Activated CD4-positive, alpha-beta memory T cell treated with anti-CD3 and anti-CD28 coated beads for 36 hours (primary cell): ENCODE data around the gene CCDC187. TPM values are rescaled to one million over a fixed set of nuclear protein-coding genes. Genes with fewer than 3 reads are reported as not detected.
"Not testable (repeated sequence)": the region's sequence is repeated elsewhere in the genome, so short reads cannot be mapped to it uniquely, and the experiment has no call there.

Source experiments
- CTCF ChIA-PET: fragments of 350-600 bp; sonication (Branson Sonifier 250); formaldehyde crosslinking; loops from one replicate; lab custom pipeline; 2021; ENCODE audit warnings: antibody characterized with exemption, inconsistent platforms; lab: Charles Lee
- POLR2A ChIA-PET: fragments of 350-600 bp; sonication (Branson Sonifier 250); formaldehyde crosslinking; loops from one replicate; lab custom pipeline; 2021; ENCODE audit warnings: antibody characterized with exemption; lab: Charles Lee
- DNase-seq: peaks from one replicate; pipeline ENCODE4 v3.0.0-alpha.2; 2020
- H3K27ac Mint-ChIP-seq: one replicate; pipeline ENCODE4 v1.8.0; 2021; ENCODE audit warnings: mixed read lengths
- H3K27me3 Mint-ChIP-seq: one replicate; pipeline ENCODE4 v1.8.0; 2021; ENCODE audit warnings: mixed read lengths
- H3K36me3 Mint-ChIP-seq: one replicate; pipeline ENCODE4 v1.8.0; 2021; ENCODE audit warnings: mixed read lengths
- H3K4me1 Mint-ChIP-seq: one replicate; pipeline ENCODE4 v1.8.0; 2021; ENCODE audit warnings: low read depth, mixed read lengths
- H3K4me3 Mint-ChIP-seq: one replicate; pipeline ENCODE4 v1.8.0; 2021; ENCODE audit warnings: mild to moderate bottlenecking, mixed read lengths
- H3K9me3 Mint-ChIP-seq: one replicate; pipeline ENCODE4 v1.8.0; 2021; ENCODE audit warnings: mixed read lengths
- intact Hi-C: fragments of 100-400 bp; cut with micrococcal nuclease; formaldehyde crosslinking; loops from one replicate; pipeline ENCODE4 v1.15.1; 2023
- total RNA-seq, 2 experiments: library from RNA; stranded (reverse); gene quantifications; one replicate each; pipeline ENCODE4 v1.2.3, GENCODE V29; 2021

The CCDC187 gene
- total RNA-seq, 2 experiments from 2014 or later = not detected

DNA sequence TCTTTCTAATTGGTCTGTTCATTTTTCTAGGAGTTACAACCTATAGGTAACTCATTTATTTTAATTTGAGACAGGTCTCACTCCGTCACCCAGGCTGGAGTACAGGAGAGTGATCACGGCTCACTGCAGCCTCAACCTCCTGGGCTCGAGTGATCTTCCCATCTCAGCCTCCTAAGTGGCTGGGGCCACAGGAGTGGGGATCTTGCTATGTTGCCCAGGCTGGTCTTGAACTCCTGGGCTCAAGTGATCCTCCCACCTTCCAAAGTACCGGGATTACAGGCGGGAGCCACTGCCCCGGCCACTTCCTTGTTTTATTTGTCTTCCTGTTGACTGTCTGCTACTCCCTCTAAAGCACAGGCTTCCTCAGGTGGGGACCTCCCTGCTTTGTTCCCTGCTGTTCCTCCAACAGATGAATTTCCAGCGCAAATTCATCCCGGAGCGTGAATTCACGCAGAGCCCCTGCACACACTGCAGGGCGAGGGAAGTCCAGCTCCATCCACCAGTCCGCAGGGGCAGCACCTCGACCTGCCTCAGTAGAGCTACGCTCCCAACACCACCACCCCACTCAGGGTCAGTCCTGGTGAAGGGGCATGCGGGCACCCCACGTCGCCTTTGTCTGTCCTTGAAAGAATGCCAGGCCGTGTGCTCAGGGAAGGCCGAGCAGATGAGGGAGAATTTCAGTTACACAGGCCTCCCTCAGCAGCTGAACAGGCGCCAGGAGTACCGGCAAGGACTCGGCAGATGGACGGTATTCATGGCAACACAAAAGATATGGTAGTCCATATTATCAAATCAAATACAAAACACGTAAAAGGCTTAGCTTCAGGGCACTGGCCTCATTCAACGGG is 64.5 kb downstream of the CCDC187 start:
- POLR2A ChIA-PET = no interaction called here
- no peak for DNase-seq
- Mint-ChIP-seq H3K9me3 (no peaks in the 10 kb centered on the region), H3K36me3 (peaks cover 13% of the 10 kb centered on the region), H3K27ac (no peak overlapping the region), H3K4me1 (peaks cover 23% of the 10 kb centered on the region), H3K4me3 (no peak overlapping the region), H3K27me3 (no peaks in the 10 kb centered on the region)
- CTCF ChIA-PET = interaction anchor here (1.0 kb wide), 1 partner anchor 14 kb away, joined by 3 read pairs; no protein-coding TSS in a partner anchor
- intact Hi-C loops = no loop called here

DNA sequence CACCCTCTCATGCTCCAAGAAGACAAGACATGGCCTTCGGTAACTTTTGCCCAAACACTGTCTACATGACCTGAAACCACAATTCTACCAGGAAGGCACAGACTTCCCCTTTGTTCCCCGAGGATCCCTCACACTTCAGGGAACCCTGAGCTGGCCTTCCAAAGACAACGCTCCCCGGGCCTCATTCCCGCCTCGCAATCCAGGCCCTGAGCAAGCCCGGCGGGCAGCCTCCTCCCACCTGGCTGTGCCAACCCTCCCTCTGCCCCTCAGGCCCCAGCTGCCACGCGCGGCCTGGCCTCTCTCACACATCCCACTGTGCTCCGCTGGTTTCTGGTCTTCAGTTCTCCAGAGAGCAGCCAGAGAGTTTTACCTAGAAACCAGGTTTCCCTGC is 65.6 kb downstream of the CCDC187 start:
- Mint-ChIP-seq H3K27ac (no peak overlapping the region), H3K4me1 (peaks cover 17% of the 10 kb centered on the region), H3K9me3 (no peaks in the 10 kb centered on the region), H3K4me3 (no peak overlapping the region), H3K36me3 (peaks cover 13% of the 10 kb centered on the region), H3K27me3 (no peaks in the 10 kb centered on the region)
- intact Hi-C loops = no loop called here
- POLR2A ChIA-PET = no interaction called here
- no peak for DNase-seq
- CTCF ChIA-PET = no interaction called here

DNA sequence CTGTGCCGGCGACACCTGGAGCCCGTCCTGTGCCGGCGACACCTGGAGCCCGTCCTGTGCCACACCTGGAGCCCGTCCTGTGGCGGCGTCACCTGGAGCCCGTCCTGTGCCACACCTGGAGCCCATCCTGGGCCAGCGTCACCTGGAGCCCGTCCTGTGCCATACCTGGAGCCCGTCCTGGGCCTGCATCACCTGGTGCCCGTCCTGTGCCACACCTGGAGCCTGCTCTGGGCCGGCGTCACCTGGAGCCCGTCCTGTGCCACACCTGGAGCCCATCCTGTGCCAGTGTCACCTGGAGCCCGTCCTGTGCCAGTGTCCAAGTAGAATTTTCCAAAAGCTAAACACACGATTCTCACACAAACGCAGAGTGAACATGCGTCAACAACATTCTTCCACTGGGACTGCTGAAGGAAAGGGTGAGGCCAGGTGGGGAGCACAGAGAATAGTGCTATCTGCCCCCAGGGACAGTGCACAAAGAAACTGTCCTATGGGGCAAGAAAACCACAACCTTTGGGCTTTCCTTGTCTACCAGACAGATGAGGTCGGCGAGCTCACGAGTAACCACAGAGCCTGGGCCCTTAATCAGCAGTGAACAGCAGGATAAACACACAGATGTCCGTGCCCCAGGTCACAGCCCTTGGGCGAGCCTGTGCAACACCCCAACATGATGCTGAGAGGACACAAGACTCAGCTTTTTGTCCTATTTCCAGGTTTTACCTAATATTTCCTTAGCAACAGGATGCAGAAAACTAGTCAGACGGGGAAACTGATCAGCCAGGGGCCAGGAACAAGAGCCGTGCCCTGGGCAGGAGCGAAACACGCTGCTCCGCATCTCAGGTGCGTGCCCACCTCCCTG is 66.2 kb downstream of the CCDC187 start:
- intact Hi-C loops = no loop called here
- Mint-ChIP-seq H3K4me1 (peaks cover 13% of the 10 kb centered on the region), H3K36me3 (peaks cover 13% of the 10 kb centered on the region), H3K27me3 (no peaks in the 10 kb centered on the region), H3K9me3 (no peaks in the 10 kb centered on the region), H3K4me3 (no peak overlapping the region), H3K27ac (no peak overlapping the region)
- ChIA-PET CTCF (no interaction called here), POLR2A (no interaction called here)
- no peak for DNase-seq

DNA sequence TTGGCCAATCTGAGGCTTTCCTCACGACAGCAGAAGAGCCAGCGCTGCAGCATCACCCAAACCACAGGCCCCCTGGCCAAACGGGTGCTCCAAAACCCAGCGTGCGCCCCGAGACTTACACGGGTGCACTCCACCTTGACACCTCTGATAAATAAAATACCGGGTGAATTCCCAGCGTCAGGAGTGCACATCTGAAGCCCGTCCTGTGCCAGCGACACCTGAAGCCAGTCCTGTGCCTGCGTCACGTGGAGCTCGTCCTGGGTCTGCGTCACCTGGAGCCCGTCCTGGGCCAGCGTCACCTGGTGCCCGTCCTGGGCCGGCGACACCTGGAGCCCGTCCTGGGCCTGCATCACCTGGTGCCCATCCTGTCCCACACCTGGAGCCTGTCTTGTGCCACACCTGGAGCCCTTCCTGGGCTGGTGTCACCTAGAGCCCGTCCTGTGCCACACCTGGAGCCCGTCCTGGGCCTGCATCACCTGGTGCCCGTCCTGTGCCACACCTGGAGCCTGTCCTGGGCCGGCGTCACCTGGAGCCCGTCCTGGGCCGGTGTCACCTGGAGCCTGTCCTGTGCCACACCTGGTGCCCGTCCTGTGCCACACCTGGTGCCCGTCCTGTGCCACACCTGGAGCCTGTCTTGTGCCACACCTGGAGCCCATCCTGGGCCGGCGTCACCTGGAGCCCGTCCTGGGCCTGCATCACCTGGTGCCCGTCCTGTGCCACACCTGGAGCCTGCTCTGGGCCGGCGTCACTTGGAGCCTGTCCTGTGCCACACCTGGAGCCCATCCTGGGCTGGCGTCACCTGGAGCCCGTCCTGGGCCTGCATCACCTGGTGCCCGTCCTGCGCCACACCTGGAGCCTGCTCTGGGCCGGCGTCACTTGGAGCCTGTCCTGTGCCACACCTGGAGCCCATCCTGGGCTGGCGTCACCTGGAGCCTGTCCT is 67.2 kb downstream of the CCDC187 start:
- POLR2A ChIA-PET, intact Hi-C loops, DNase-seq, H3K4me3 Mint-ChIP-seq, H3K27me3 Mint-ChIP-seq, H3K27ac Mint-ChIP-seq, H3K9me3 Mint-ChIP-seq, CTCF ChIA-PET: not testable (repeated sequence)
- Mint-ChIP-seq H3K4me1 (peaks cover 14% of the 10 kb centered on the region), H3K36me3 (peaks cover 19% of the 10 kb centered on the region)

DNA sequence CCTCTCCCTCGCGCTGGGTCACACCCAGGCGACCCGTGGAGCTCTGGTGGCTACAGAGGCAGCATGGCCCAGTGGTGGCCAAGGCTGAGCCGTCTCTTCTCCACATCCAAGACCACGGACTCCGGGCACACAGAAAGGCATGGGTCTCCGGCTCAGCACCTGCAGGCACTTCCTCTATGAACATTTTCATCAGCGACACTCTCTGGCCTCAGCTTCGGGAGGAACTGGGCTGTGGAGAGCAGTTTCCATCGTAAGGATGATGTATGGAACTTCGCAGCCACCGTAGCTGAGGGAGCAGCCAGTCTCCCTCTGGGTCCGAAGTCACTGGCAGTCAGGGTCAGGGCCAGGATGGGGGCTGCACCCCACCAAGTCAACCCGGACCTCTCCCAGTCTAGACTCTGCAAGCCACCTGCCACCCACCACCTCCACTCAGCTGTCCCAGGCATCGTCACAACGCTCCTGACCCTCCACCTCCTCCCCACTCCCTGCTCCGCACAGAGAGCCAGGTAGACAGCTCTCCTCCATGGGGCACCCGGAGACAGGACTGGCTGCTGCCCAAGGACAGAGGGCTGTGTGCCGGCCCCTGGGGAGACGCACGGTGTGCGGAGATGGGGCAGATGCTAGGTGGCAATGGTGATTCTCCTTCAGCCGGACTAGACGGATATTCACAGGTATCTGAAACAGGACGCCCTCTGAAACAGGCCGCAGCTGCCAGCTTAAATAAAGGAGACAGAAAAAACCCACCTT is 68.0 kb downstream of the CCDC187 start:
- no peaks in the 10 kb centered on the region for H3K27me3 Mint-ChIP-seq
- no peak overlapping the region for H3K27ac Mint-ChIP-seq
- ChIA-PET POLR2A (no interaction called here), CTCF (interaction anchor here (0.6 kb wide), 1 partner anchor 10 kb away, joined by 6 read pairs; no protein-coding TSS in a partner anchor)
- intact Hi-C loops = no loop called here
- no peaks in the 10 kb centered on the region for H3K9me3 Mint-ChIP-seq
- DNase-seq = no peak
- H3K4me3 Mint-ChIP-seq = no peak overlapping the region
- H3K36me3 Mint-ChIP-seq = peaks cover 19% of the 10 kb centered on the region
- H3K4me1 Mint-ChIP-seq = peaks cover 18% of the 10 kb centered on the region

DNA sequence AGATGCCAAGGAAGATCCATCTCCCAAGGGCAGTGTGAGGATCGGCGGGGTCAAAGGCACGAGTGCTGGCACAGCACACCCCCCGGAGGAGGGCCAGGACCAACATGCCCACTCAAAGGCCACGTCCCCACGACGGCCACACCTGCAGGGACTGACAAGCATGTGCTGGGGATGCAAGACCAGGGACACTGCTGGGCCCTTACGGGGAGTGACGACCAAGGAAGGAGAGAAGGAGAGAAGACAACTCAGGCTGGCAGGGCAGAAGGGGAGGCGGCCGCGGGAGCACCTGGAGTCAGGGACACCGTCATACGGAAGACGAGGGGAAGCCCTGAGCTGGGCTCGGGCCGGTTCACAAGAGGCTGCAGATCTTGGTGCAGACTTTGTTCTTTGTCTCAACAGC is 68.7 kb downstream of the CCDC187 start:
- Mint-ChIP-seq H3K4me3 (no peak overlapping the region), H3K36me3 (peaks cover 19% of the 10 kb centered on the region), H3K4me1 (peaks cover 20% of the 10 kb centered on the region), H3K9me3 (no peaks in the 10 kb centered on the region), H3K27me3 (no peaks in the 10 kb centered on the region), H3K27ac (no peak overlapping the region)
- POLR2A ChIA-PET = no interaction called here
- intact Hi-C loops = no loop called here
- CTCF ChIA-PET = no interaction called here
- no peak for DNase-seq

DNA sequence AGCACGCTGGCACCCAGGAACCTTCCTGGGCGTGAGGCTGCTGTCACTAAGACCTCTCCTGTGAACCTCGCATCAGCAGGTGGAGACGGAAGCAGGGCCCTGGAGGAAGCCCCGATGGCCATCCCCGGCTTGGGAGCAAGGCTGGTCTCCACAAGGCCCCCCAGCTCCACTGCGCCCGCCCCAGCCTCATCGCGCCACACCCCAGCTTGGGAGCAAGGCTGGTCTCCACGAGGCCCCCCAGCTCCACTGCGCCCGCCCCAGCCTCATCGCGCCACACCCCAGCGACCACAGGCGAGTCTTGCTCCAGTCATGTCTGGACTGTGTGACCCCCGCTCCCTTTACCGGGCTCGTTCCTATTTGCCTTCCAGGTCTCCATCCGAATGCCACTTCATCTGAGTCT is 69.3 kb downstream of the CCDC187 start:
- DNase-seq = no peak
- ChIA-PET POLR2A (no interaction called here), CTCF (no interaction called here)
- peaks cover 19% of the 10 kb centered on the region for H3K36me3 Mint-ChIP-seq
- H3K9me3 Mint-ChIP-seq = no peaks in the 10 kb centered on the region
- H3K27ac Mint-ChIP-seq = no peak overlapping the region
- H3K27me3 Mint-ChIP-seq = no peaks in the 10 kb centered on the region
- H3K4me3 Mint-ChIP-seq = no peak overlapping the region
- intact Hi-C loops = no loop called here
- H3K4me1 Mint-ChIP-seq = peaks cover 22% of the 10 kb centered on the region

DNA sequence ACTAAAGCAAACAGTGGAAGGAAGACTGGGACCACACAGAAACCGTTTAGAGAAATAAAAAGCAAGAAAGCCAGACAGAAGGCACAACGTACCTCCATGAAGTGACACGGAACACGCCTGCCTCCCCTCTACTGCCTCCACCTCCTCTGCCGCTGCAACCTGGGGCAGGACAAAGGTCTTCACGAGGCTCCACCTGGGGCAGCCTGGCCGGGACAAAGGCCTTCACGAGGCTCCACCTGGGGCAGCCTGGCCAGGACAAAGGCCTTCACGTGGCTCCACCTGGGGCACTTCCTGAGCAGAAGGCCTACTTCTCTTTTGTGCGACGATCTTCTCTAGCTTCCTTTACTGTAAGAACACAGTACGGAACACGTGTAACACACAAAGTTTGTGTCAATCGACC is 70.0 kb downstream of the CCDC187 start:
- intact Hi-C loops = no loop called here
- CTCF ChIA-PET = no interaction called here
- Mint-ChIP-seq H3K4me3 (no peak overlapping the region), H3K9me3 (no peaks in the 10 kb centered on the region), H3K27me3 (no peaks in the 10 kb centered on the region), H3K36me3 (peaks cover 19% of the 10 kb centered on the region), H3K27ac (no peak overlapping the region), H3K4me1 (peaks cover 22% of the 10 kb centered on the region)
- DNase-seq = no peak
- POLR2A ChIA-PET = no interaction called here

DNA sequence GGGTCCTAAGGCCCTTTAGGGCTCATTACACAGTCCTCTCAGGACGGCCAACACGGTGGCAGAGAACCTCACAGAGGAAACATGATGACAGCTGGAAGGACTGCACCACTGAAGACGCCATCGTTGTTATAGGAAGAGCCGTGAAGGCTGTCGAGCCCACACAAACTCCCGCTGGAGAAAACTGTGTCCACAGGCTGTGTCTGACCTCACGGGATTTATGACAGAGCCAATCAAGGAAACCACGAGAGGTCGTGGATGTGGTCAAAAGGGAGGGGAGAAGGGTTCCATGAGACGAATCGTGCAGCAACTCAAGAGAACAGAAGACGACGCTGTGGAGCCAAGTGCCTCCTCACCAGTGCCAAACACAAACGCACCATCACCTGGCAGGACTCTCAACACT is 70.5 kb downstream of the CCDC187 start:
- H3K27me3 Mint-ChIP-seq = no peaks in the 10 kb centered on the region
- POLR2A ChIA-PET = no interaction called here
- CTCF ChIA-PET = no interaction called here
- H3K4me3 Mint-ChIP-seq = no peak overlapping the region
- DNase-seq = no peak
- intact Hi-C loops = no loop called here
- H3K9me3 Mint-ChIP-seq = no peaks in the 10 kb centered on the region
- peaks cover 19% of the 10 kb centered on the region for H3K36me3 Mint-ChIP-seq
- peaks cover 26% of the 10 kb centered on the region for H3K4me1 Mint-ChIP-seq
- no peak overlapping the region for H3K27ac Mint-ChIP-seq

DNA sequence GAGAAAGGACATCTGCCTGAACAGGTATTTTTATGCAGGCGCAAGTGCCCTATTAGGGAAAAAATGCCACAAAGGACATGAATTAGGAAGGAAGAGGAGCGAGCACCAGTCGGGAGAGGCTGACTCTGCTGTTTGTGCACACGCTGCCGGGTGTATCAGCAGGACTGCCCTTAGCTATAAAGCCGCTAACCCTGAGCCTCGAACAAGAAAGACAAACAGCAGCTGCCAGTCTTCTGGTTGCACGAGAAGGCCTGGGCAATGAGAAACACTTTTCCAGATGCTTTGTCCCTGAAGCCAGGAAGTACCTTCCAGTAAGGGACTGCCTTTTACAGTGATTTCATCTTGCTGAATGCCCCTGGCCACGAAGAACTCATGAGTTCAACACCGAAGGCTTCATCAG is 70.9 kb downstream of the CCDC187 start:
- no peak for DNase-seq
- intact Hi-C loops = loop anchor here (1.0 kb wide), 1 partner anchor 11 kb away; no protein-coding TSS in a partner anchor
- no peaks in the 10 kb centered on the region for H3K27me3 Mint-ChIP-seq
- H3K9me3 Mint-ChIP-seq = no peaks in the 10 kb centered on the region
- H3K4me1 Mint-ChIP-seq = peaks cover 30% of the 10 kb centered on the region
- no peak overlapping the region for H3K4me3 Mint-ChIP-seq
- ChIA-PET POLR2A (no interaction called here), CTCF (no interaction called here)
- peaks cover 19% of the 10 kb centered on the region for H3K36me3 Mint-ChIP-seq
- no peak overlapping the region for H3K27ac Mint-ChIP-seq
